ENCODE measurements around the gene DNAH14. TPM values are rescaled to one million over a fixed set of nuclear protein-coding genes. Genes with fewer than 3 reads are reported as not detected.

The DNAH14 gene
- total and polyA plus RNA-seq, 2 of the 13 experiments (the other 11 are each of a cell fraction or from before 2014, with no cell fraction given): 4.5 to 27.5 TPM

GRCh38 chr1:225441314-225442122, 512.0 kb downstream of the DNAH14 start (continued):
- TF ChIP-seq, protein P1, sequence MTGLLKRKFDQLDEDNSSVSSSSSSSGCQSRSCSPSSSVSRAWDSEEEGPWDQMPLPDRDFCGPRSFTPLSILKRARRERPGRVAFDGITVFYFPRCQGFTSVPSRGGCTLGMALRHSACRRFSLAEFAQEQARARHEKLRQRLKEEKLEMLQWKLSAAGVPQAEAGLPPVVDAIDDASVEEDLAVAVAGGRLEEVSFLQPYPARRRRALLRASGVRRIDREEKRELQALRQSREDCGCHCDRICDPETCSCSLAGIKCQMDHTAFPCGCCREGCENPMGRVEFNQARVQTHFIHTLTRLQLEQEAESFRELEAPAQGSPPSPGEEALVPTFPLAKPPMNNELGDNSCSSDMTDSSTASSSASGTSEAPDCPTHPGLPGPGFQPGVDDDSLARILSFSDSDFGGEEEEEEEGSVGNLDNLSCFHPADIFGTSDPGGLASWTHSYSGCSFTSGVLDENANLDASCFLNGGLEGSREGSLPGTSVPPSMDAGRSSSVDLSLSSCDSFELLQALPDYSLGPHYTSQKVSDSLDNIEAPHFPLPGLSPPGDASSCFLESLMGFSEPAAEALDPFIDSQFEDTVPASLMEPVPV (CRISPR knock-in tag; IDR thresholded peaks at IDR 0.05): peak; percentile 16; the same call in 1 of the 2 replicates
- TF ChIP-seq IRX3 (CRISPR knock-in tag; IDR thresholded peaks at IDR 0.05; ENCODE audit: borderline replicate concordance, low read depth) (no peak), E2F1 (CRISPR knock-in tag; IDR thresholded peaks at IDR 0.05) (no peak), MAFF (IDR thresholded peaks at IDR 0.05; ENCODE audit: low read depth, low read length) (no peak), ZNF790 (CRISPR knock-in tag; IDR thresholded peaks at IDR 0.05; ENCODE audit: borderline replicate concordance) (no peak), MLLT10 (CRISPR knock-in tag; IDR thresholded peaks at IDR 0.05) (no peak), ZNF180 (CRISPR knock-in tag; IDR thresholded peaks at IDR 0.05; ENCODE audit: borderline replicate concordance, low read depth) (no peak), RFX1 (IDR thresholded peaks at IDR 0.05) (no peak), MTF2 (CRISPR knock-in tag; IDR thresholded peaks at IDR 0.05; ENCODE audit: borderline replicate concordance) (no peak), ZNF883 (CRISPR knock-in tag; IDR thresholded peaks at IDR 0.05; ENCODE audit: not compliant biosample characterization) (no peak), JUN (CRISPR knock-in tag; IDR thresholded peaks at IDR 0.05) (no peak), NKX3-1 (CRISPR knock-in tag; IDR thresholded peaks at IDR 0.05) (no peak), TEAD2 (CRISPR knock-in tag; IDR thresholded peaks at IDR 0.05) (no peak), ZBTB40 (IDR thresholded peaks at IDR 0.05) (no peak), ZBTB40 (CRISPR knock-in tag; IDR thresholded peaks at IDR 0.05) (no peak), ZBTB14 (CRISPR knock-in tag; IDR thresholded peaks at IDR 0.05) (no peak)
